IMR-90 (cell line): ENCODE data around the gene F12. TPM values are rescaled to one million over a fixed set of nuclear protein-coding genes. Genes with fewer than 3 reads are reported as not detected.
A peak's percentile ranks its signal among the peaks of the same experiment; 100 is the strongest.

ENCODE experiments used
- ATAC-seq: fragments of 200-7000 bp; cut with Tn5 transposase; 2 replicates; pipeline ENCODE4 v1.9.1; 2020; ENCODE audit warnings: low read depth, mild to moderate bottlenecking, moderate library complexity
- BruUV-seq: library from RNA; stranded (reverse); fragments of 400-500 nt; replicated peaks from 2 replicates; lab custom pipeline; 2021; lab: Mats Ljungman, UMichigan
- CTCF ChIA-PET: fragments of 300-600 bp; formaldehyde crosslinking; extraction: SDS; loops from one replicate; lab custom pipeline; 2021; ENCODE audit warnings: antibody characterized with exemption; lab: Yijun Ruan, JAX
- POLR2A ChIA-PET: fragments of 300-600 bp; sonication (Branson Sonifier 250); formaldehyde crosslinking; loops from one replicate; lab custom pipeline; 2022; ENCODE audit warnings: antibody characterized with exemption; ENCODE audit not compliant: unreplicated experiment; lab: Charles Lee
- DNase-seq: peaks from one replicate; pipeline ENCODE4 v3.0.0; 2013
- H2AFZ ChIP-seq: replicated peaks from 2 replicates; pipeline ENCODE3; 2013; ENCODE audit warnings: low read length, mild to moderate bottlenecking; ENCODE audit not compliant: poor library complexity
- H2AK5ac ChIP-seq: 2 replicates; pipeline ENCODE4 v1.6.1; 2013; ENCODE audit warnings: low read depth, low read length, inconsistent platforms
- H2AK9ac ChIP-seq: replicated peaks from 2 replicates; pipeline ENCODE3; 2013; ENCODE audit warnings: mild to moderate bottlenecking, low read depth, low read length, moderate library complexity; ENCODE audit not compliant: poor library complexity
- H2BK120ac ChIP-seq: 2 replicates; pipeline ENCODE4 v1.6.1; 2013; ENCODE audit warnings: low read depth, low read length, inconsistent platforms
- H2BK15ac ChIP-seq: 3 replicates; pipeline ENCODE4 v1.6.1; 2013; ENCODE audit warnings: low read depth, low read length, inconsistent platforms
- H2BK20ac ChIP-seq: 2 replicates; pipeline ENCODE4 v1.6.1; 2013; ENCODE audit warnings: low read depth, mild to moderate bottlenecking, inconsistent platforms, low read length, moderate library complexity
- H2BK5ac ChIP-seq: 2 replicates; pipeline ENCODE4 v1.6.1; 2013; ENCODE audit warnings: mild to moderate bottlenecking, low read depth, low read length, inconsistent platforms; ENCODE audit not compliant: poor library complexity, severe bottlenecking
- H3K14ac ChIP-seq: replicated peaks from 2 replicates; pipeline ENCODE4 v1.6.1; 2013; ENCODE audit warnings: low read depth, low read length, inconsistent platforms
- H3K18ac ChIP-seq: 2 replicates; pipeline ENCODE4 v1.6.1; 2013; ENCODE audit warnings: low read depth, low read length, control low read depth
- H3K23ac ChIP-seq: 2 replicates; pipeline ENCODE4 v1.6.1; 2013; ENCODE audit warnings: low read depth, low read length, inconsistent platforms
- H3K27ac ChIP-seq: 2 replicates; pipeline ENCODE4 v1.5.1; 2013; ENCODE audit warnings: mild to moderate bottlenecking, control low read depth, low read length; ENCODE audit not compliant: insufficient read depth
- H3K27me3 ChIP-seq: 2 replicates; pipeline ENCODE4 v1.6.1; 2013; ENCODE audit warnings: low read length; ENCODE audit not compliant: control insufficient read depth, insufficient read depth
- H3K36me3 ChIP-seq: 2 replicates; pipeline ENCODE4 v1.6.1; 2013; ENCODE audit warnings: low read length, mixed read lengths; ENCODE audit not compliant: control insufficient read depth, insufficient read depth
- H3K4ac ChIP-seq: 2 replicates; pipeline ENCODE4 v1.6.1; 2013; ENCODE audit warnings: low read depth, low read length, inconsistent platforms
- H3K4me1 ChIP-seq: 2 replicates; pipeline ENCODE4 v1.6.1; 2013; ENCODE audit warnings: low read length, mixed read lengths; ENCODE audit not compliant: control insufficient read depth, insufficient read depth
- H3K4me2 ChIP-seq: 2 replicates; pipeline ENCODE4 v1.6.1; 2013; ENCODE audit warnings: low read depth, mild to moderate bottlenecking, control low read depth, low read length, moderate library complexity
- H3K4me3 ChIP-seq: 2 replicates; pipeline ENCODE4 v1.5.1; 2013; ENCODE audit warnings: low read depth, mild to moderate bottlenecking, control low read depth, low read length, moderate library complexity; ENCODE audit not compliant: insufficient read depth
- H3K56ac ChIP-seq: 2 replicates; pipeline ENCODE4 v1.6.1; 2013; ENCODE audit warnings: low read length, inconsistent platforms; ENCODE audit not compliant: insufficient read depth; ENCODE audit errors: extremely low read depth
- H3K79me1 ChIP-seq, 2 experiments: 2 replicates each; pipeline ENCODE4 v1.6.1; 2013; ENCODE audit warnings: low read length in 2 of 2, inconsistent platforms in 1 of 2, low read depth in 1 of 2
- H3K9ac ChIP-seq: 2 replicates; pipeline ENCODE4 v1.6.1; 2013; ENCODE audit warnings: low read depth, low read length, control low read depth
- H3K9me1 ChIP-seq: 2 replicates; pipeline ENCODE4 v1.6.1; 2013; ENCODE audit warnings: low read length, inconsistent platforms; ENCODE audit not compliant: insufficient read depth
- H3K9me3 ChIP-seq: 2 replicates; pipeline ENCODE4 v1.6.1; 2013; ENCODE audit warnings: low read length; ENCODE audit not compliant: control insufficient read depth, insufficient read depth
- H4K20me1 ChIP-seq: 2 replicates; pipeline ENCODE4 v1.6.1; 2013; ENCODE audit warnings: low read length, inconsistent platforms; ENCODE audit not compliant: insufficient read depth
- H4K5ac ChIP-seq: 2 replicates; pipeline ENCODE4 v1.6.1; 2013; ENCODE audit warnings: mild to moderate bottlenecking, low read depth, low read length, control low read depth
- H4K8ac ChIP-seq, 2 experiments: 2 replicates each; pipeline ENCODE4 v1.6.1; 2013; ENCODE audit warnings: low read depth in 2 of 2, low read length in 2 of 2, control low read depth in 1 of 2, inconsistent platforms in 1 of 2
- H4K91ac ChIP-seq: 2 replicates; pipeline ENCODE4 v1.6.1; 2013; ENCODE audit warnings: low read depth, low read length, inconsistent platforms; ENCODE audit not compliant: insufficient read depth
- RCOR1 ChIP-seq: IDR thresholded peaks from 2 replicates; pipeline ENCODE4 v1.6.1; 2012; ENCODE audit warnings: mild to moderate bottlenecking, low read length, improper control_type of control experiment; ENCODE audit not compliant: insufficient replicate concordance
- WGBS, 2 experiments: methylation state at CpG; one replicate each; pipeline versions ENCODE4 v1.1.5 to v1.1.7; 2013; ENCODE audit warnings: missing lambda C conversion rate in 2 of 2; ENCODE audit not compliant: insufficient read length in 1 of 2; ENCODE audit errors: extremely low coverage in 2 of 2; 5-methylcytosine and 5-hydroxymethylcytosine counted together
- dilution Hi-C: fragments of 300-500 bp; cut with HindIII; formaldehyde crosslinking; loops from one replicate; pipeline ENCODE4 v1.14.3; 2018; ENCODE audit warnings: low sequenced_read_pairs; ENCODE audit not compliant: unreplicated experiment
- in situ Hi-C: fragments of 300-500 bp; cut with MboI; formaldehyde crosslinking; loops from 3 replicates; pipeline ENCODE4 v1.14.3; 2019; ENCODE audit warnings: low sequenced_read_pairs, inconsistent platforms, mixed read lengths
- intact Hi-C: fragments of 100-400 bp; cut with micrococcal nuclease; formaldehyde crosslinking; loops from 2 replicates; pipeline ENCODE4 v1.10.0; 2022
- polyA plus RNA-seq, 3 experiments: library from polyadenylated mRNA; depleted of rRNA; stranded (reverse); fragments of >200 nt; gene quantifications; 2 replicates each; pipeline ENCODE4 v1.2.3, GENCODE V29; 2012; ENCODE audit warnings: low replicate concordance in 1 of 3
- total RNA-seq: library from RNA; depleted of rRNA; stranded (reverse); fragments of >200 nt; gene quantifications from 2 replicates; pipeline ENCODE4 v1.2.3, GENCODE V29; 2012

The F12 gene
- total and polyA plus RNA-seq, 2 of the 4 experiments (the other 2 are of a cell fraction): 0.36 to 1.2 TPM

DNA sequence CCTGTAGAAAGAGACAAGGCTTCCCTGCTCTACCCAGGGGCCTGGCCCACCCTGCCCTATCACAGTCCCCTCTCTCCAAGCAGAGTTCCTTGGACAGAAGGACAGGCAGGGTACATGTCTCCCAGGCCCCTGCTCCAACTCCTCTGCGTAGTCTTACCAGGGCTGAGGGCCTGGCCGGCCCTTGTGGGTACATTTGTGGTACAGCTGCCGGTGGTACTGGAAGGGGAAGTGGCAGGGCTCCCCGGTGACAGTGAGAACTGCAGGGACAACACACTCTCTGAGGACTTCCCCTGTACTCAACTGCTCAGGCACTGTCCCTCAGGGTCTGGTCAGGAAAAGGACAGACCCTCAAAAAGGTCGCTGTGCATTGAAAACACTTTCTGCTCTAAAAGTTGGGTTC, 3.6 kb downstream of the F12 start:
- ChIA-PET POLR2A (no interaction called here), CTCF (interaction anchor here (5.4 kb wide), 1 partner anchor 14 kb away, joined by 56 read pairs; no protein-coding TSS in a partner anchor)
- no peak for TF ChIP-seq RCOR1
- intact Hi-C loops: loop anchor here (2.0 kb wide), 1 partner anchor 41 kb away; the partner anchor contains the start of gene PRR7
- no peak overlapping the region for H2AK9ac ChIP-seq
- no peak overlapping the region for H3K4me3 ChIP-seq
- H2BK5ac ChIP-seq: no peak overlapping the region
- no CpG with 5 or more reads among the region's 5 CpGs for WGBS, 2 experiments
- no peak overlapping the region for H3K27ac ChIP-seq
- H2AFZ ChIP-seq: peak overlapping the region; percentile 36
- no TSS peak for BruUV-seq
- no peaks in the 10 kb centered on the region for H3K36me3 ChIP-seq
- no peak overlapping the region for H2BK120ac ChIP-seq
- H4K8ac ChIP-seq: no peak overlapping the region
- H3K4me1 ChIP-seq: peaks cover 4% of the 10 kb centered on the region; the same call in 1 of the 2 replicates
- no peaks in the 10 kb centered on the region for H3K9me1 ChIP-seq
- H3K23ac ChIP-seq: no peak overlapping the region
- dilution Hi-C loops: no loop called here
- no peak overlapping the region for H2AK5ac ChIP-seq
- ATAC-seq (no peak), DNase-seq (no peak)
- no peak overlapping the region for H4K5ac ChIP-seq
- H3K79me1 ChIP-seq: no peaks in the 10 kb centered on the region
- H2BK15ac ChIP-seq: no peak overlapping the region
- H3K4me2 ChIP-seq: no peak overlapping the region
- H3K14ac ChIP-seq: no peak overlapping the region
- no peak overlapping the region for H3K18ac ChIP-seq
- no peak overlapping the region for H3K4ac ChIP-seq
- in situ Hi-C loops: loop anchor here (5.0 kb wide), 1 partner anchor 41 kb away; the partner anchor contains the start of gene PRR7
- H4K20me1 ChIP-seq: no peaks in the 10 kb centered on the region
- H3K27me3 ChIP-seq: peaks cover 42% of the 10 kb centered on the region
- H3K56ac ChIP-seq: no peak overlapping the region
- H3K9me3 ChIP-seq: no peaks in the 10 kb centered on the region
- no peak overlapping the region for H4K91ac ChIP-seq
- H2BK20ac ChIP-seq: no peak overlapping the region
- no peak overlapping the region for H3K9ac ChIP-seq
